Cortex of kidney (tissue), 1 donor: Measurements from ENCODE around the gene MMP11.

Source experiments
- DNase-seq: peaks from one replicate; lab custom pipeline; 2025; lab: John Stamatoyannopoulos, UW

The MMP11 gene

DNA sequence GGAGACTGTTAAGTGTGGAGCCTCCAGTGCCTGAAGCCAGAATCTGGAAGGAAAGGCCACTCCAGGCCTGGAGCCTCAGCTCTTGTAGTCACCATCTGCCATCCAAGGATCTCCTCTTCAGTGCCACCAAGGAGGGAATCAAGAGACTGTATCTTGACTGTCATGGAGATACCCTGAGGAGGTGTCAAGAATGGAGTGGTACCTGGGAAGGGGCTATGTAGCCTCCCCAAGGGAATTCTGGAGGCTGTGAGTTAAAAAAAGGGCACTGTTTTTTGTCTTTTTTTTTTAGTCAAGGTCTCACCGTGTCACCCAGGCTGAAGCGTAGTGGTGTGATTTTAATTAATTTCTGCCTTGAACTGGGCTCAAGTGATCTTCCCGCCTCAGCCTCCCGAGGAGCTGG lies 13.1 kb upstream of the MMP11 start:
- no peak for DNase-seq

DNA sequence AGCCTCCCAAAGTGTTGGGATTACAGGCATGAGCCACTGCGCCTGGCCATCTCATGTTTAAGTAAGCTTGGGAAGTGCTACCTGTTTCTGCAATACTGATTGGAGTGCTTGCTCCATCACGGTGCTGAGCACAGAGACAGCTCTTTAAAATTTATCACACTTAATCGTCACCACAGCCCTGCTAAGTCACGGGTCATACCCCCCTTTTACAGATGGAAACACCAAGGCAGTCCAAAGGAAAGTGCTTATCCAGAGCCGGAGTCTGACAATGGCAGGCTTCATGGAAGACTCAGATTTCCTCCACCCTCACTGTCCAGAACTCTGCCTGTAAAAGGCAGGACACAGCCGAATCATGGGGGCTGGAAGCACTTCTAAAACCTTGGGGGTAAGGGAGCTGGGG lies 12.6 kb upstream of the MMP11 start:
- no peak for DNase-seq

DNA sequence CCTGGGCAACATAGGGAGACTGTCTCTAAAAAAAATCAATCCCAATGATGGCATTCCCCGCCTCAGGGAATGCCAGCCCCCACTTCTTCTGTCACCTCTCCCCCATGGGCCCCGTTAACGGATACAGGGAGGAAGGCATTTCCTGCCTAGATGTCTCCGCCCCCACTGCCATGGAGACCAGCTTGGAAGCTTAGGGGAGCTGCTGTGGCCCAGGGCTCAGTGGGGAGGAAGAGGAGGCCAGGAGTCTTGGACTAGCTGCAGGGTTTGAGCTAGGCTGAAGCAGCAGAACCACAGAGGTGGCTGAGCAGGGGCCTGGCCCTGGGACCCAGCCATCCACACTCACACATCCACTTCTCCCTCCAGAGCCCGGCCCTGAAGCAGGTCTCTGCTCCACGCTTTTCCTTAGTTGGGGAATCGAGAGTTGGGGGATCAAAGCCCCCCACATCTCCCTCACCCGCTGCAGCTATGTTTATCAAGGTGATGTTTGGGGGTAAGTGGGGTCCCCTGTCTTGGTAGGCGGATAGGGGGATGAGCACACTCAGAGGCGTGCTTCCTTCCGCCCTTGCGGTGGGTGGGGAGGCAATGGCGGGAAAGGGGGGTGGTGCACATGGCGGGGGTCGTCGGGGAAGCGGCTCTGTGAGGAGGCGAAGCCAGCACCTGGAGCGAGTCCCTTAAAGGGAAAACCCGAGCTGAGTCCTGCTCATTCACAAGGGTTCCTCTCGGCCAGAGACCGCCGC lies 9.6 kb upstream of the MMP11 start, which contains the start of gene C22orf15:
Gene C22orf15, plus strand, starts transcription at position 149 of the 737 bp plus-strand sequence. Its CDS starts 317 bp downstream, at position 466.
- no peak for DNase-seq

DNA sequence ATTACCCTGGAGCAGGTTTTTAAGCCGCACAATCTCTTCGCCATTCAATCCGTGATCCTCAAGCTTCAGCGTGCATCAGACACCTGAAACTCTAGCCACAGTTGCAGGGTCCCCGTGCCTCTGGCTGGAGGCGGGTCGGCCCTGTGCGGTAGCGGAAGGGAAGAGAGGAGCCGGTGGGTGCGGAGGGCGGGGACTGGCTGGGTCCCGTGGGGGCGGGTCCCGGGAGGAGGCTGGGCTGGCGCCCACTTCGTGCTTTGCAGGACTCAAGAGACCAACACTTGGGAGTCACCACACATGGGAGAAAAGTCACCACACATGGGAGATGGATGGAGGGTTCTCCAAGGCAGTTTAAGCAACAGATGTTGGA lies 9.1 kb upstream of the MMP11 start:
- no peak for DNase-seq

DNA sequence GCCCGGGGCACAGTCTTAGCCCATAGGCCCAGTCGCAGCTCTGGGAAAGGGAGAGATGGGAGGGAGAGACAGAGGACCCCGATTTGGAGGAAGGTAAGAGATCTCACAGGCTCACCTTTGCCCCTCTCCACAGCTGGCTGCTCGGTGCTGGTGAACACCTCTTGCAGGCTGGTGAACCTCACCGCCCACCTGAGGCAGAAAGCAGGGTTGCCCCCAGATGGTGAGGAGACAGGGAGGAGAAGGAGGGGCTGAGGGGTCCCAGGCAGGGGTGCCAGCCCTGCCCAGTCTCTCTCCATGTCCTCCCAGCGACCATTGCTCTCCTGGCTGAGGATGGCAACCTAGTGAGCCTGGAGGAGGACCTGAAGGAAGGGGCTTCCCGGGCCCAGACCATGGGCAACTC lies 8.7 kb upstream of the MMP11 start:
- no peak for DNase-seq

DNA sequence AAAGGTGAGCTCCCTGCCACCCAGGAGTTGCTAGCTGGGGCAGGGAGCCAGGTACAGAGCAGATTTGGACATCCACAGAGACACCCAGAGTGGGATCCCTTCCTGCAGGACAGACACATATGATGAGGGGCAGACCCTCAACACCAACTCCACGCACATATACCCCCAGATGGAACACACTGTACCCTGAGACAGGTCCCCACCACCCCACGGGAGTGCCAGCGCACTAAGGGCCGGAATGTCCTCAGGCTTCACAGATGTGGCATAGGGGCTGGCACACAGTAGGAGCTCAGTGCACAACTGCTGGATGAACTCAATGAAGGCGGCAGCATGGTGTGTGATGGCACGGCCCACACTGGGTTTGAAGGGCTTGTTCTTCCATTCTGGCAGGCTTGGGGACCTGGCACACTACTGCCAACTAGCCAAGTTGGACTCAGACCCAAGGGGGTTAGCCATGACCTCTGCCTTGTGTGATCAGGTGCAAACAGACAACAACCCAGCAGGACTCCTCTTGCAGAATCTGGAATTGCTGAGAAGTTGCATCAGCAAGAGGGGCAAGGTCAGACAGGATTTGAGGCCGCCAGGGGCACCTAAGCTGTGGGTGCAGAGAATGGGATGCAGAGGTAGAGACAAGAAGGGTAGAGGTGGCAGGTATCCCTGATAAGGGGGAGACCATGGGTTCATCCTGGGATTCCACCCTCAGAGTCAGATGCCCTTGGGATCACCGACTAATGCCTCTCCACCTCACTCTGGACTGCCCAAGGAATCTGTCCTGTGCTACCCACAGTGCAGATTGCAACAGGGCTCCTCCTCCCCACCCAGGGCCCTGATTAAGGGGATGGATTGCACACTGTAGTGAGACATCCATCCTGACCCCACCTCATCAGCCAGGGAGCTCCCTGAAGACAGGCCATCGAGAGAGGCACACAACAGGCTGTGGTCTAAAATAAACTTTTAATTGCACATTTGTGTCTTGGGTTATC lies 7.5 kb upstream of the MMP11 start:
- no peak for DNase-seq

DNA sequence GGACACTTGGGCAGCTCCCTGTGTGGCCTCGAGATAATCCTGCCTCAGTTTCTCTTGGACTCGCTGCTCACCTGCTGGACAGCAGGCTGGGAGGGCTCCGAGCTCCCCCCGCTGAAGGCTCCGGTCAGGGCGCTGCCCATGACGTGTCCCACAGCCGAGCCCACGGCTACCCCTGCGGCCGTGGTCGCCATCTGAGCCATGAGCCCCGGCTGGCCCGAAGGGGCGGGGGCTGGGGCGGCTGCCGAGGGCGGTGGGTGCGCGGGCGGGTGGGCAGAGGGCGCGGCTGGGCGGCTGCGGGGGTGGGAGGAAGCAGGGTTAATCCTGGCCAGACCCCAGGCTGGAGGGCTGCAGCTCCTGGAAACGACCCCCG lies 5.4 kb upstream of the MMP11 start:
- DNase-seq = no peak

DNA sequence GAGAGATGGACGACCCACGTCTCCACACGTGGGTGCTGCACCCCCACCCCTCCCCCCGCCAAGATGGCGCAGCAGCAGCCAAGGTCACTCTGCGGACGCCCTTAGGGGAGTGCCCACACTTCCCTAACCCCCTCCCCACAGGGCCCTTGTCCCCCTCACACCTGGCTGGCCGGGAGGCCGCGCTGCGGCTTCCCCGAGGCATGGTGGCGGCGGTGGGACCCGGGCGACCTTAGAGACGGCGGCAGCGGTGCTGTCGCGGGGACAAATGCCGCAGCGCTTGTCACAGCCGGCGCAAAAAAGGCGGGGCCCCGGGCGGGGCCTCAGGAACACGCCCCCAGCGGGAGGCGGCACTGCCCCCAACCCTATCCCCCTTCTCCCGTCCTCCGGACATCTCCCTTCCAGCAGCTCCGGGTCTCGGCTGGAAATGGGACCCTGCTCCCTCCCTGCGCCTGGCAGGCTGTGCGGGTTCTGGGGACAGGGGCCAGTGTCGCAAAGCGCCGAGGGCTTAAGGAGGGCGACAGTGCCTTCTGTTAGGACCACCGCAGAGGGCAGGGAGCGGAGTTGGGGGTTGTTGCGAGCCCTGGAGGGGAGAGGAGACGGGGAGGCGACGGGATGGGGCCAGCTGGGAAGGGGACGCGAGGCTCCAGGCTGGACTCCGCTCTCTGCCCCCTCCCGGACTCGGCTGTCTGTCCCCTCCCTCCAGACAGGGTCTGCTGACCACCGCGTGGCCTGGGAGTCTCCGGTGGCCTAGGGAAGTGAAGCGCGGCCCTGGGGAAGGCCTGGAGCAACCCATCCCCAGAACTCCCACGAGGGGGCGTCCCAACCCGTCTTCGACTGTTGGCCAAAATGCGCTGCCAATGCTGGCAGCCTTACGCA lies 4.7 kb upstream of the MMP11 start, which contains the start of gene CHCHD10:
Gene CHCHD10, minus strand, starts transcription at position 300 of the 876 bp plus-strand sequence. Its CDS starts 98 bp downstream, at position 202.
- no peak for DNase-seq

DNA sequence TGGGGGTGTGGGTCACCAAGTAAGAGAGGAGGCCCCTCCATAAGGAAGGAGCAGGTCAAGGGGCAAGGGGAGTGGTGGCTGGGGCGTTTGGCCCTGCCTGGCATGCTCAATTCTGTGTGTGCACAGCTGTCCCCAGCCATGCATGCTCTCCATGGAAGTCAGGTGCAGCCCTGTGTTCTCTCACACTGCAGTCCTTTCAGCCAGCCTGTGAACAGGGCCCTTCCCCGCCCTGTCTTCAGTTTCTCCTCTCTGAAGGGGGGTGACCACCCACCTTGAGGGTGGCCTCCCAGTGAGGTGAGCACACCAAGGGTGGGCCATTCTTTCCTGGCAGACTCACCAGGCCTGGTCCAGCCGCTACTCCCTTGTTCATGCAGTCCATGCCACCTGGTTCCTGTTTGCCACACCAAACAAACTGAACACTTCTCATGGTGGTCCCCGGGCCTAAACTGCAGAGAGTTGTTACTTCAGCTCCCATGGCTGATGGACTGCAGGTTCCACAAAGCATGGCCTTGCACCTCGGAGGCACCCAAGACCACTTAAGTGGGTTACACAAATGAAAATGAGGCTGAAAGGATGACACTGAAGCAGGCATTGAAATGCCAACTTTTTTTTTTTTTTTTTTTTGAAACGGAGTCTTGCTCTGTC lies 3.2 kb upstream of the MMP11 start:
- DNase-seq = no peak

DNA sequence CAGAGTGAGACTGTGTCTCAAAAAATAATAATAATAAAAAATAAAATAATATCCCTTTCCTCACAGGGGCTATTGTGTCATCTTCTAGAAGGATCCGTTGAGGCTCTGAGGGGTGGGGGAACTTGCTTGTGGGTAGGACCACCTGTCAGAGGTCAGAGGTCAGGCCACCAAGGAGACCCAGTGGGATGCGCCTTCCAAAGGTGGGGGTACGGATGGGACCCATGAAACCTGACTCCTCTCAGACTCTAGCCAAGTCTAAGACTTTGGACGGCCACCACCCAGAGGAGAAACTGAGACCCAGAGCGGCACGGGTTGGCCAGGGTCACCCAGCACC lies 367 bp upstream of the MMP11 start:
- DNase-seq = no peak

DNA sequence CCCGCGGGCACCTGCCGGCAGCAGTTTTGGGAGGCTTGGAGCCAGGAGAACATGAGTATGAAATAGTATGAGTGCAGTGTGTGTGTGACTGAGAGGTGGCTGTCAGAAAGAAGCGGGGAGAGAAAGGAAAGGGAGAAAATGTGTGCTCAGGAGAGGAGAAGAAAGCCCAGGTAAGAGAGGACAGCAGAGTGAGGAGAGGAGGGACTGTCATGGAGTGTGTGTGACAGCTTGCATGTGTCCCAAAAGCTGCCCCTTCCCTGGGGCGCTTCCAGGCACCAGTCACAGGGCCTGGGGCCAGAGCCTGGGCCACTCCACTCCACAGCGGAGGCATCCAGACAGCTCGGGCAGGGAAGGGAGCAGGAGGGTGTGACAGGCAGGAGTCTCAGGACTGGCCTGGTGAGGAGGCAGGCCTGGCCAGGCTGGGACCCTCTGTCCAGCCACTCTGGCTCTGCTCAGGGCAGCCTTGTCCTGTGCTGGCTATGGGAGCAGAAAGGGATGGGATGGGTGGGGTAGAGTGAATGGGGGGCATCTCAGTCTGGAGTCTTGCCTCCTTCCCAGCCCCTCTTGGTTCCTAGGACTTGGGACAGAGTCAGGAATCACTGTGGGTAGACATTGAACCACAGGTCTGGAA lies 949 bp downstream of the MMP11 start:
- no peak for DNase-seq

DNA sequence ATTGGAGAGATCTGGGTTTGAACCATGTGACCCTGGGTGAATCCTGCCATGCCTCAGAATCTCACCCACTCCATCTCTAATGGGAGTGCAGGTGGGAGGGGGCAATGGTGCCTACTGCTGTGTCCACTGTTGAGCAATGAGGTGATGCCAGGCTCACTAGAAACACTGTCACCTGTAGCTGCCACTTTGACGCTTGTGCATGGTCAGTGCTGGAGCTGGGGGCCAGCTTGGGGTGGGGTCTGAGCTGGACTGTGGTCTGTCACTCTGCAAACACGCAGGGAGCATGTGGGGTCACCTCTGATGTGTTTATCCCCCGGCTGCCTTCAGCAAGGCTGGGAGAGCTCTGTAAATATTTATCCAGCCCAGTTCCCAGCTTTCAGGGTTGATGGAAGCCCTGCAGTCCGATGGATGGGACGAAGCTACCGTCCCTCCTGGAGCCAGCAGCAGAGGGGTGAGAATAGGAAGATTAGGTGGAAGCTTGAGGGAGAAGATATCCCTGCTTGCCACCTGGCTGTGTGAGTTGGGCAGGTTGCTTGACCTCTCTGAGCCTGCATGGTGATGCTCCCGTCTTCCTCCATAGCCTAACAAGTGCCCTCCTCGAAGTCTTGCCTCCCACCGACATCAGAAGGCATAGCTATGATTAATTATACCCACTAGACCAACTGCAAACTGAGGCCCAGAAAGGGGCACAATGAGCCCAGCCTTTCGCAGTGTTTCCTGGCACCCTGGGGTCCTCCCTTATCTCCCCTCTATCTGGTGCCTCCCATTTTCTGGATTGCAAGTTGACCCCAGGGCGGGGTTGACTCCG lies 1.7 kb downstream of the MMP11 start:
- no peak for DNase-seq

DNA sequence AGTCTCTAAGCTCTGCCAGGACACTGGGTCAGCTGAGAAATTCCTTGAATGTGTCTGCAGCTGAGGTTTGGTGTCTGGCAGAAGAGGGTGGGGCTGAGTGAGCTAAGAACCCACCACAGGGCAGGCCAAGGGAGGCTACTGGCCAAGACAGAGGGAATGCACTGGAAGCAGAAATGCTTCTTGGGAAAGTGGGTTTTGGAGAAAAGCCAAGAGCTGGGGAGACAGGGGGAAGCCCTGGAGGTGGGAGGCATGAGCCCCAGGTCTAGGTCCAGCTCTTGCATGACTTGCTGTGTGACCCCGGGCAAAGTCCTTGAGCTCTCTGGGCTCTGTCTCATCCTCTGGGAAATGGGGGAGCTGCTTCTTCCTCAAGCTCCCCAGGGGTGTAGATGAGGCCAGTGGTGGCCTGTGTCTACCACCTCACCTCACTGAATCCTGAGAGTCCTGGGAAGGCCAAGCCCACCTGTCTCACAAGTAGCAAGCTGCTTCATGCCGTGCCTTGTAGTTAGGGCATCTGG lies 2.3 kb downstream of the MMP11 start:
- DNase-seq = no peak

DNA sequence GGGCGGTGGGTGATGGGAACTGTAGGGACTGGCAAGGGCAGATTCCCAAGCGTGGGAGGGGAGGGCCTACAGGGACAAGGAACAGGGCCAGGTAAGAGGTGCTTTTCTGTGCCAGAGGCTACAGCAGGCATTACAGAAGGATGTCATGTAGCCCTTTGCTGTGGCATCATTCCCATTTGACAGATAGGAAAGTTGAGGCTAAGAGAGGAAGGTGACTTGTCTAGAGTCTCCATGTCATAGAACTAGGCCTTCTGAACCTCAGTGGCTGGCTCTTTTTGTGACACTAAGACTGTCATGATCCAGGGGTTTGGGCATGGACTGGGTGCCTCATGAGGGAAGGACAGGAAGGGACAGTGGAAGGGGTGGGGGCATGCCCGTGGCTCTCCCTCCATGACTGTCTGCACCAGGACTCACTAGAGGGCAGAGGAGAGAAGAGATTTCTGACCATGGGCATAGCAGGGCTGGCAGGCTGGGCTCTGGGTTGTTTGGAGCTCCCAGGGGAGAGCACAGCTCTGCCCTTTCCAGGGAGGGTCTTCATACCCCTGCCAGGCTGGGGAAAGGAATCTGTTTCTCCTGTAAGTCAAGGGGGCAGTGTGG lies 3.2 kb downstream of the MMP11 start:
- DNase-seq = no peak

DNA sequence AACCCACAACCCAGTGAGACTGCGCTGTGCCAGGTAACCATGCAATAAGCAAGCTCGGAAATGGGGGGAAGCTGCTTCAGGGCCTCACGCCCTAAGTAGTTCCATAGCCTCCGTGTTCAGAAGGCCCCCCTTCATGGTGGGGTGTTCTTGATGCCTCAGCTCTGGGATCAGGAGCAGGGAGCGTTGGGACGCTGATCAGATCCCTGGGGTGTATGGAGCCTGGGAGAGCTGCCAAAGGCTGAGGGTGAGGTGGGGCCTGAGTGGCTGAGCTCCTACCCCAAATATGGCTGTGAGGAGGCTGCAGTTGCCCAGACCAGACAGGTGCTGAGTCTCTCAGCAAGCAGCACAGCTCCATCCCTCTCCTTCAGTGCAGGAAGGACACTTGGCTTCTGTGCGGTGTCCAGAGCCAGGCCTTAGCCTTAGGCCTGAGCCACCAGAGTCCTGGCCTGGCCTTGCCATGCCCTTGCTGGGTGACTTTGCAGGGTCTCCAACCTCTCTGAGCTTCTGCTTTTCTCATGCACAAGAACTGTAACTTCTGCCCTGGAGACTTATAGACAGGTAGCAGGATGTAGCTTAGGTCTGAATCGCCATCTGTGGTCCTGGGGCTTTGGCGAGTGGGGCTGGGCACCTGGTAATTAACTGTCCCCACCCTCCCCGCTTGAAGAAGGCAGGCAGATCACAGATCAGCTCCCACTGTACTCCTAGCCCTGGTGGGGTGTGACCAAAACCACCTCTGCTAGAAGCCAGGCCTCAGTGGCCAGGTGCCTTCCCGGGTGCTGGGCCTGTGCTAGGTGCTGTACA lies 5.3 kb downstream of the MMP11 start:
- DNase-seq = no peak

DNA sequence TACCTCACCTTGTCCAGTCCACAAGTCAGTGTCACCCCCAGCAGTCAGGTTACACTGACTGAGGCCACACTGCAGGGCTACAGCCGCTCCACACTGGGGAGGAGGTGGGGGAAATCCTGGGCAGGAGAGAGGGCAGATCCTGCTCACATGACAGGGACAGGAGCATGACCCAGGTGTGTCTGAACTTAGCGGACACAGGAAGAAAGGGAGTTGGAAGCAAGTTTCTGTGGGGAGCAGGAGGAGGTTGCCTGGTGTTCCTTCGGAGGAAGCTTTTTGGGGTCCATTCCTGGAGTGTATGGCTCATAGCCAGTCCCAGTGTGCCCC lies 5.9 kb downstream of the MMP11 start:
- DNase-seq = no peak

DNA sequence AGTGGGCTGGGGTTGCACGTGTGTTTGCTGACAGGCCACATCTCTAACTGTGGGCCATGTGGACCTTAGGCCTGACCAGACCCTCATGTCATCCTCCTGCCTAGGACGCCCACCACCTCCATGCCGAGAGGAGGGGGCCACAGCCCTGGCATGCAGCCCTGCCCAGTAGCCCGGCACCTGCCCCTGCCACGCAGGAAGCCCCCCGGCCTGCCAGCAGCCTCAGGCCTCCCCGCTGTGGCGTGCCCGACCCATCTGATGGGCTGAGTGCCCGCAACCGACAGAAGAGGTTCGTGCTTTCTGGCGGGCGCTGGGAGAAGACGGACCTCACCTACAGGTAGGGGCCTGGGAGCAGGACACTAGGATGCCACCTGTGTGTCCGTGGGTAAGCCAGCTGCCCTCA lies 6.4 kb downstream of the MMP11 start:
- no peak for DNase-seq

DNA sequence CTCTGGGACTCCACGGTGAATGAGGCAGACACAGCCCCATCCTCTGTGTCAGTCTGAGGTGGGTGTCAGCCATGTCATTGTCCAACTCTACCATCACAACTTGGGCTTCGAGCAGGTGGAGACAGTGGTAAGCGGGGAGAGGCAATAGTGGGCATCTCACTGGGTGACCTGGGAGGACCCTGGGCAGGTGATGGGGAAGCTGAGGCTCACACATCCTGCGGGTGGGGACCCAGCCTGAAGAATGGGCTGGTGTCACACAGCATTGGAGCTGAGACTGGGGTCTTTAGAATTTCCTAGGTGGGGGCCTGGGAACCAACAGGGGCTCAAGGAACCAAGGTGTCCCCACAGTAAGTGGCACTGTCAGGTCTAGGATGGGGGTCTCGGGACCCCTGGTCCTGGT lies 7.1 kb downstream of the MMP11 start:
- no peak for DNase-seq

DNA sequence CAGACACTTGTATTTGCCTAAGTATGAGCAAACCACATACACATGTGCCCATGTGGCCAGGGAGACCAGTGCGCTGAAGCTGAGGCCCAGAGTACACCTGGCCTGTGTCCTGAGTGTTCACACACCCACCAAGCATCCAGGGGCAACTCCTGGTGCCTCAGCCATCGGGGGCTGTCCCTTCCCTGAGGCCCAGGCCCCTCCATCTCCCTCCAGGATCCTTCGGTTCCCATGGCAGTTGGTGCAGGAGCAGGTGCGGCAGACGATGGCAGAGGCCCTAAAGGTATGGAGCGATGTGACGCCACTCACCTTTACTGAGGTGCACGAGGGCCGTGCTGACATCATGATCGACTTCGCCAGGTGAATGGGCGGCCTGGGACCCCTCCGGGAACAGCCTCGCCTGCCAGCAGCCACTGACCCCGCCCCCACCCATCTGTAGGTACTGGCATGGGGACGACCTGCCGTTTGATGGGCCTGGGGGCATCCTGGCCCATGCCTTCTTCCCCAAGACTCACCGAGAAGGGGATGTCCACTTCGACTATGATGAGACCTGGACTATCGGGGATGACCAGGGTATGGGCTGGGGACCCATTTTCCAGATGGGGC lies 7.6 kb downstream of the MMP11 start:
- DNase-seq = no peak
